Left lung (tissue), 10 donors: ENCODE results near the gene RGS3. TPM values are rescaled to one million over a fixed set of nuclear protein-coding genes. Genes with fewer than 3 reads are reported as not detected.

ENCODE experiments used
- ATAC-seq: fragments of 200-7000 bp; cut with Tn5 transposase; one replicate; pipeline ENCODE4 v1.9.1; 2020; ENCODE audit warnings: moderate library complexity
- DNase-seq, 4 donors: peaks; one replicate each; pipeline ENCODE4 v3.0.0-alpha.2; 2013 to 2020
- H3K27ac ChIP-seq, 2 donors: fragments of 200-600 bp; sonication (generic) in 1 of 2; one replicate each; pipeline versions ENCODE4 v1.5.0 to v1.8.0; 2020 to 2021
- H3K27me3 ChIP-seq, 2 donors: fragments of 200-600 bp; sonication (generic) in 1 of 2; one replicate each; pipeline versions ENCODE4 v1.5.0 to v1.8.0; 2020 to 2021
- H3K36me3 ChIP-seq, 2 donors: fragments of 200-600 bp; sonication (generic) in 1 of 2; one replicate each; pipeline versions ENCODE4 v1.5.0 to v1.8.0; 2020 to 2021
- H3K4me1 ChIP-seq, 2 donors: fragments of 200-600 bp; one replicate each; pipeline ENCODE4 v1.8.0; 2021
- H3K4me3 ChIP-seq, 2 donors: fragments of 200-600 bp; sonication (generic) in 1 of 2; one replicate each; pipeline versions ENCODE4 v1.5.0 to v1.8.0; 2020 to 2021; ENCODE audit warnings: mild to moderate bottlenecking in 1 of 2
- H3K9me3 ChIP-seq, 2 donors: fragments of 200-600 bp; sonication (generic) in 1 of 2; one replicate each; pipeline versions ENCODE4 v1.5.0 to v1.8.0; 2020 to 2021
- CTCF ChIP-seq, 2 donors: fragments of 200-600 bp; sonication (generic) in 1 of 2; IDR thresholded peaks; one replicate each; pipeline versions ENCODE4 v1.5.0 to v1.8.0; 2021; ENCODE audit warnings: antibody characterized with exemption in 2 of 2
- intact Hi-C, 2 donors: fragments of 100-400 bp; cut with DNase I; formaldehyde crosslinking; loops; one replicate each; pipeline versions ENCODE4 v1.11.2 to v1.14.2; 2022
- polyA plus RNA-seq, 6 donors: library from polyadenylated mRNA; unstranded; fragments of 120-200 nt; gene quantifications; one replicate each; pipeline ENCODE4 v1.2.1, GENCODE V29; 2013; ENCODE audit not compliant: insufficient read length in 6 of 6
- total RNA-seq, 2 donors: library from RNA; stranded (reverse); fragmentation: NEBNext Ultra II Directional; extraction: Animal tissue kit (Norgen Biotek cat#: 25700); gene quantifications; one replicate each; pipeline ENCODE4 v1.2.1, GENCODE V29; 2021
- donor health status: DM: no; HTN: yes; CAD: no.
- donor health status: DM: no; HTN: no; CAD: no.

Gene RGS3
- total and polyA plus RNA-seq, 8 donors = 69.6 to 96.9 (median 77.4) TPM

GRCh38 chr9:113640418-113640817, 176.9 kb downstream of the RGS3 start:
- ATAC-seq (no peak), DNase-seq (no peak)
- H3K4me1 ChIP-seq = no peaks in the 10 kb centered on the region
- no peak overlapping the region for H3K4me3 ChIP-seq
- intact Hi-C loops = no loop called here
- no peak for TF ChIP-seq CTCF (IDR thresholded peaks at IDR 0.05)
- H3K36me3 ChIP-seq = no peaks in the 10 kb centered on the region
- H3K27me3 ChIP-seq = no peaks in the 10 kb centered on the region
- H3K27ac ChIP-seq = no peak overlapping the region
- no peaks in the 10 kb centered on the region for H3K9me3 ChIP-seq

GRCh38 chr9:113641100-113641885, 177.8 kb downstream of the RGS3 start:
- no peak overlapping the region for H3K4me3 ChIP-seq
- no peaks in the 10 kb centered on the region for H3K27me3 ChIP-seq
- intact Hi-C loops = no loop called here
- H3K36me3 ChIP-seq = no peaks in the 10 kb centered on the region
- no peaks in the 10 kb centered on the region for H3K9me3 ChIP-seq
- ATAC-seq (no peak), DNase-seq (no peak)
- no peak for TF ChIP-seq CTCF (IDR thresholded peaks at IDR 0.05)
- H3K27ac ChIP-seq = no peak overlapping the region
- no peaks in the 10 kb centered on the region for H3K4me1 ChIP-seq

GRCh38 chr9:113644321-113644720, 180.8 kb downstream of the RGS3 start:
- no peaks in the 10 kb centered on the region for H3K36me3 ChIP-seq
- H3K4me3 ChIP-seq = no peak overlapping the region
- TF ChIP-seq CTCF (IDR thresholded peaks at IDR 0.05) = no peak
- intact Hi-C loops = no loop called here
- H3K4me1 ChIP-seq = no peaks in the 10 kb centered on the region
- no peaks in the 10 kb centered on the region for H3K27me3 ChIP-seq
- ATAC-seq = no peak
- no peak overlapping the region for H3K27ac ChIP-seq
- no peak for DNase-seq
- H3K9me3 ChIP-seq = no peaks in the 10 kb centered on the region

GRCh38 chr9:113645227-113645977, 181.9 kb downstream of the RGS3 start:
- no peak for TF ChIP-seq CTCF (IDR thresholded peaks at IDR 0.05)
- Histone ChIP-seq H3K27ac (no peak overlapping the region), H3K36me3 (no peaks in the 10 kb centered on the region), H3K4me3 (no peak overlapping the region), H3K9me3 (no peaks in the 10 kb centered on the region), H3K4me1 (no peaks in the 10 kb centered on the region), H3K27me3 (no peaks in the 10 kb centered on the region)
- DNase-seq (no peak), ATAC-seq (no peak)
- intact Hi-C loops = no loop called here

GRCh38 chr9:113645978-113646253, 182.4 kb downstream of the RGS3 start:
- TF ChIP-seq CTCF (IDR thresholded peaks at IDR 0.05) = no peak
- Histone ChIP-seq H3K9me3 (no peaks in the 10 kb centered on the region), H3K27ac (no peak overlapping the region), H3K4me1 (no peaks in the 10 kb centered on the region), H3K27me3 (no peaks in the 10 kb centered on the region), H3K36me3 (no peaks in the 10 kb centered on the region), H3K4me3 (no peak overlapping the region)
- intact Hi-C loops = no loop called here
- ATAC-seq (no peak), DNase-seq (no peak)
